ENCODE results near the gene RIC1. TPM values are rescaled to one million over a fixed set of nuclear protein-coding genes. Genes with fewer than 3 reads are reported as not detected.
"Not testable (repeated sequence)": the region's sequence is repeated elsewhere in the genome, so short reads cannot be mapped to it uniquely, and the experiment has no call there.

RIC1 gene
- total and polyA plus RNA-seq, 2 donors from 2014 or later: 2.9 to 21.1 TPM

DNA sequence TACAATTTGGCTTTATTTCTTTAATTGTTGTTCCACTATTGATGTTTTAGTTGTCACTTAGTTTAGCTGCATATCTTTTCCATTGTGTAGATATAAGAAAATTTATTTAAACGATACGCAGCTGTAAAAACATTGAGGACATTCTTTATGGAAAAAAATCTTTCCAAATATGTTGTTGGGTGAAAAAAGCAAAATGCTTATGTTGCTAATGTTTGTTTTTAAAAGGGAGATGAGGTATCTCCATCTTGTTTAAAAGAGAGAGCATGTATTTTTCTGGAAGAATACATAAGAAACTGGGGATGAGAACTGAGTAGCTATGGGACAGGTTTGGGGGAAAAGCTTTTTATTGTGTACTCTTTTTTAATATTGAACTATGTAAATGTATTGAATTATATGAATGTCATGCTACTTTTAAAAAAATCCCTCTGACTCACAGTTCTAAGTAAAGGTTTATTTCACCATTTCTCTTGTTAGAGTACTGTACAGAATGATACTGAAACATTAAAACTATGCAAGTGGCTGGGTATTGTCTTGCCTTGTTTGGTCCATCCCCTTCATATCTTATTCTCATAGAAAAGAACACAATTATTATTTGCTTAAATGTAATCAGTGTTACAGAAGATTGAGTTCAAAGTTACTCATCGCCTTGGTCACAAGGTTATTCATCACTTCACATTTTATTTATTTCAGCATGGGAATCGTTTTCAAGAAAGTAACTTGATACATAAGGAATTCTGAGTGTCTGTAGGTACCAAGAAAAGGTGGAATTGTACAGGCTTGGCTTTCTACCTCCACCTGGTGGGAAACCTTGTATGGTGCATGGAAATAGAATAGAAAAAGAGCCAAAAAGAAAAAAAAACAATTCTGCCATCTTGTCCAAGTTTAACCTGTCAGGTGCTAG, 85.8 kb downstream of the RIC1 start:
- intact Hi-C loops (cut with DNase I): no loop called here
- no peaks in the 10 kb centered on the region for H3K36me3 ChIP-seq (ENCODE audit: control insufficient read depth in 2 of 3, insufficient read depth in 3 of 3, low read length in 3 of 3)
- H3K9me3 ChIP-seq (ENCODE audit: control insufficient read depth in 2 of 3, insufficient read depth in 1 of 3, low read length in 3 of 3): peaks cover 0 to 4% (median 0%) of the 10 kb centered on the region in 3 donors
- no peak overlapping the region for H3K27ac ChIP-seq (ENCODE audit: low read depth in 2 of 2, low read length in 2 of 2)
- no peaks in the 10 kb centered on the region for H3K27me3 ChIP-seq (ENCODE audit: control insufficient read depth, insufficient read depth, low read length)
- no peak for FAIRE-seq
- H3K9ac ChIP-seq (ENCODE audit: low read length in 3 of 3): no peak overlapping the region
- H3K4me1 ChIP-seq (ENCODE audit: control insufficient read depth in 2 of 3, insufficient read depth in 2 of 3, low read depth in 1 of 3, low read length in 3 of 3): peaks cover 3 to 12% (median 3%) of the 10 kb centered on the region in 3 donors
- peak in 2 of 5 donors; percentile 65 to 74 for DNase-seq
- H3K4me3 ChIP-seq (ENCODE audit: low read length in 3 of 3): no peak overlapping the region
- TF ChIP-seq, protein P1, sequence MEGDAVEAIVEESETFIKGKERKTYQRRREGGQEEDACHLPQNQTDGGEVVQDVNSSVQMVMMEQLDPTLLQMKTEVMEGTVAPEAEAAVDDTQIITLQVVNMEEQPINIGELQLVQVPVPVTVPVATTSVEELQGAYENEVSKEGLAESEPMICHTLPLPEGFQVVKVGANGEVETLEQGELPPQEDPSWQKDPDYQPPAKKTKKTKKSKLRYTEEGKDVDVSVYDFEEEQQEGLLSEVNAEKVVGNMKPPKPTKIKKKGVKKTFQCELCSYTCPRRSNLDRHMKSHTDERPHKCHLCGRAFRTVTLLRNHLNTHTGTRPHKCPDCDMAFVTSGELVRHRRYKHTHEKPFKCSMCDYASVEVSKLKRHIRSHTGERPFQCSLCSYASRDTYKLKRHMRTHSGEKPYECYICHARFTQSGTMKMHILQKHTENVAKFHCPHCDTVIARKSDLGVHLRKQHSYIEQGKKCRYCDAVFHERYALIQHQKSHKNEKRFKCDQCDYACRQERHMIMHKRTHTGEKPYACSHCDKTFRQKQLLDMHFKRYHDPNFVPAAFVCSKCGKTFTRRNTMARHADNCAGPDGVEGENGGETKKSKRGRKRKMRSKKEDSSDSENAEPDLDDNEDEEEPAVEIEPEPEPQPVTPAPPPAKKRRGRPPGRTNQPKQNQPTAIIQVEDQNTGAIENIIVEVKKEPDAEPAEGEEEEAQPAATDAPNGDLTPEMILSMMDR (IDR thresholded peaks at IDR 0.05; ENCODE audit: borderline replicate concordance, extremely low read depth, insufficient read depth): peak; percentile 44

DNA sequence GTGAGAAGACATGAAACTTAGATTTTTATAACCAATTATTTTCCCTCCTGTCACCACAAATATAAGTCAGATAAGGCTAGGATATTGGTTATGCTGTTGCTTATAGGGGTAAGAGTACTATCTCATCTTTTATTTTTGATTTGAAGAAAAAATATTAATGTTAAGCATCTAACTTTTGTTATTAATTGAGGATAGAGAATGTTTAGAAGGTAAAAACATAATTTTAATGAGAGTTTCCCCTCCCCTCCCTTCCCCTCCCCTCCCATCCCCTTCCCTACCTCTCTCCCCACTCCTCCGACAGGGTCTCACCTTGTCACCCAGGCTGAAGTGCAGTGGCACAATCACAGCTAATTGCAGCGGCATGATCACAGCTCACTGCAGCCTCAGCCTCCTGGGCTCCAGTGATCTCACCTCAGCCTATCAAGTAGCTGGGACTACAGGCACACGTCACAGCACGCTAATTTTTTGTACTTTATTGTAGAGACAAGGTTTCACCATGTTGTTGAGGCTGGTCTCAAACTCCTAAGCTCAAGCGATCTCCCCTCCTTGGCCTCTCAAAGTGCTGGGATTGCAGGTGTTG, 86.7 kb downstream of the RIC1 start:
- no peak for DNase-seq
- Histone ChIP-seq H3K27me3 (ENCODE audit: control insufficient read depth, insufficient read depth, low read length) (no peaks in the 10 kb centered on the region), H3K9ac (ENCODE audit: low read length in 3 of 3) (no peak overlapping the region), H3K27ac (ENCODE audit: low read depth in 2 of 2, low read length in 2 of 2) (no peak overlapping the region), H3K4me3 (ENCODE audit: low read length in 3 of 3) (no peak overlapping the region), H3K9me3 (ENCODE audit: control insufficient read depth in 2 of 3, insufficient read depth in 1 of 3, low read length in 3 of 3) (peaks cover 0 to 4% (median 0%) of the 10 kb centered on the region in 3 donors), H3K4me1 (ENCODE audit: control insufficient read depth in 2 of 3, insufficient read depth in 2 of 3, low read depth in 1 of 3, low read length in 3 of 3) (peaks cover 3 to 11% (median 3%) of the 10 kb centered on the region in 3 donors), H3K36me3 (ENCODE audit: control insufficient read depth in 2 of 3, insufficient read depth in 3 of 3, low read length in 3 of 3) (peaks cover 0 to 2% (median 0%) of the 10 kb centered on the region in 3 donors)
- TF ChIP-seq, protein P1 (IDR thresholded peaks at IDR 0.05; ENCODE audit: borderline replicate concordance, extremely low read depth, insufficient read depth): no peak
- no peak for FAIRE-seq
- intact Hi-C loops (cut with DNase I): no loop called here

DNA sequence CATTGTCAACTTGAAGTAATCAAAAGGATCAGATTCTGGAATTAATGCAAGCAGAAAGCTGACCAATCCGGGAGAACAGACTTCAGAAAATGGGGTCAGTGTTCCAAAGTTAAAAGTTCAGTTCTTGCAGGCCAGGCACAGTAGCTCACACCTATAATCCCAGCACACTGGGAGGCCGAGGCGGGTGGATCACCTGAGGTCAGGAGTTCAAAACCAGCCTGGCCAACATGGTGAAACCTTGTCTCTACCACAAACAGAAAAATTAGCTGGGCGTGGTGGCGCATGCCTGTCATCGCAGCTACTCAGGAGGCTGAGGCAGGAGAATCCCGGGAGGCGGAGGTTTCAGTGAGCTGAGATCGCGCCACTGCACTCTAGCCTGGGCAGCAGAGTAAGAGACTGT, 88.5 kb downstream of the RIC1 start:
- H3K9me3 ChIP-seq (ENCODE audit: control insufficient read depth in 2 of 3, insufficient read depth in 1 of 3, low read length in 3 of 3); H3K27me3 ChIP-seq (ENCODE audit: control insufficient read depth, insufficient read depth, low read length); FAIRE-seq; intact Hi-C loops (cut with DNase I); H3K27ac ChIP-seq (ENCODE audit: low read depth in 2 of 2, low read length in 2 of 2); H3K36me3 ChIP-seq (ENCODE audit: control insufficient read depth in 2 of 3, insufficient read depth in 3 of 3, low read length in 3 of 3); H3K4me3 ChIP-seq (ENCODE audit: low read length in 3 of 3); H3K9ac ChIP-seq (ENCODE audit: low read length in 3 of 3): not testable (repeated sequence)
- H3K4me1 ChIP-seq (ENCODE audit: control insufficient read depth in 2 of 3, insufficient read depth in 2 of 3, low read depth in 1 of 3, low read length in 3 of 3): peaks cover 3 to 11% (median 3%) of the 10 kb centered on the region in 3 donors
- DNase-seq: peak in 1 of 5 donors; percentile 42
